IMR-90 (cell line): ENCODE data around the gene COL12A1. TPM values are rescaled to one million over a fixed set of nuclear protein-coding genes. Genes with fewer than 3 reads are reported as not detected.

Experiments
- ATAC-seq: fragments of 200-7000 bp; cut with Tn5 transposase; 2 replicates; pipeline ENCODE4 v1.9.1; 2020; ENCODE audit warnings: low read depth, mild to moderate bottlenecking, moderate library complexity
- BruUV-seq: library from RNA; stranded (reverse); fragments of 400-500 nt; replicated peaks from 2 replicates; lab custom pipeline; 2021; lab: Mats Ljungman, UMichigan
- CTCF ChIA-PET: fragments of 300-600 bp; formaldehyde crosslinking; extraction: SDS; loops from one replicate; lab custom pipeline; 2021; ENCODE audit warnings: antibody characterized with exemption; lab: Yijun Ruan, JAX
- POLR2A ChIA-PET: fragments of 300-600 bp; sonication (Branson Sonifier 250); formaldehyde crosslinking; loops from one replicate; lab custom pipeline; 2022; ENCODE audit warnings: antibody characterized with exemption; ENCODE audit not compliant: unreplicated experiment; lab: Charles Lee
- DNase-seq: peaks from one replicate; pipeline ENCODE4 v3.0.0; 2013
- H2AFZ ChIP-seq: replicated peaks from 2 replicates; pipeline ENCODE3; 2013; ENCODE audit warnings: low read length, mild to moderate bottlenecking; ENCODE audit not compliant: poor library complexity
- H2AK5ac ChIP-seq: 2 replicates; pipeline ENCODE4 v1.6.1; 2013; ENCODE audit warnings: low read depth, low read length, inconsistent platforms
- H2AK9ac ChIP-seq: replicated peaks from 2 replicates; pipeline ENCODE3; 2013; ENCODE audit warnings: mild to moderate bottlenecking, low read depth, low read length, moderate library complexity; ENCODE audit not compliant: poor library complexity
- H2BK120ac ChIP-seq: 2 replicates; pipeline ENCODE4 v1.6.1; 2013; ENCODE audit warnings: low read depth, low read length, inconsistent platforms
- H2BK15ac ChIP-seq: 3 replicates; pipeline ENCODE4 v1.6.1; 2013; ENCODE audit warnings: low read depth, low read length, inconsistent platforms
- H2BK20ac ChIP-seq: 2 replicates; pipeline ENCODE4 v1.6.1; 2013; ENCODE audit warnings: low read depth, mild to moderate bottlenecking, inconsistent platforms, low read length, moderate library complexity
- H2BK5ac ChIP-seq: 2 replicates; pipeline ENCODE4 v1.6.1; 2013; ENCODE audit warnings: mild to moderate bottlenecking, low read depth, low read length, inconsistent platforms; ENCODE audit not compliant: poor library complexity, severe bottlenecking
- H3K14ac ChIP-seq: replicated peaks from 2 replicates; pipeline ENCODE4 v1.6.1; 2013; ENCODE audit warnings: low read depth, low read length, inconsistent platforms
- H3K18ac ChIP-seq: 2 replicates; pipeline ENCODE4 v1.6.1; 2013; ENCODE audit warnings: low read depth, low read length, control low read depth
- H3K23ac ChIP-seq: 2 replicates; pipeline ENCODE4 v1.6.1; 2013; ENCODE audit warnings: low read depth, low read length, inconsistent platforms
- H3K27ac ChIP-seq: 2 replicates; pipeline ENCODE4 v1.5.1; 2013; ENCODE audit warnings: mild to moderate bottlenecking, control low read depth, low read length; ENCODE audit not compliant: insufficient read depth
- H3K27me3 ChIP-seq: 2 replicates; pipeline ENCODE4 v1.6.1; 2013; ENCODE audit warnings: low read length; ENCODE audit not compliant: control insufficient read depth, insufficient read depth
- H3K36me3 ChIP-seq: 2 replicates; pipeline ENCODE4 v1.6.1; 2013; ENCODE audit warnings: low read length, mixed read lengths; ENCODE audit not compliant: control insufficient read depth, insufficient read depth
- H3K4ac ChIP-seq: 2 replicates; pipeline ENCODE4 v1.6.1; 2013; ENCODE audit warnings: low read depth, low read length, inconsistent platforms
- H3K4me1 ChIP-seq: 2 replicates; pipeline ENCODE4 v1.6.1; 2013; ENCODE audit warnings: low read length, mixed read lengths; ENCODE audit not compliant: control insufficient read depth, insufficient read depth
- H3K4me2 ChIP-seq: 2 replicates; pipeline ENCODE4 v1.6.1; 2013; ENCODE audit warnings: low read depth, mild to moderate bottlenecking, control low read depth, low read length, moderate library complexity
- H3K4me3 ChIP-seq: 2 replicates; pipeline ENCODE4 v1.5.1; 2013; ENCODE audit warnings: low read depth, mild to moderate bottlenecking, control low read depth, low read length, moderate library complexity; ENCODE audit not compliant: insufficient read depth
- H3K56ac ChIP-seq: 2 replicates; pipeline ENCODE4 v1.6.1; 2013; ENCODE audit warnings: low read length, inconsistent platforms; ENCODE audit not compliant: insufficient read depth; ENCODE audit errors: extremely low read depth
- H3K79me1 ChIP-seq, 2 experiments: 2 replicates each; pipeline ENCODE4 v1.6.1; 2013; ENCODE audit warnings: low read length in 2 of 2, inconsistent platforms in 1 of 2, low read depth in 1 of 2
- H3K9ac ChIP-seq: 2 replicates; pipeline ENCODE4 v1.6.1; 2013; ENCODE audit warnings: low read depth, low read length, control low read depth
- H3K9me1 ChIP-seq: 2 replicates; pipeline ENCODE4 v1.6.1; 2013; ENCODE audit warnings: low read length, inconsistent platforms; ENCODE audit not compliant: insufficient read depth
- H3K9me3 ChIP-seq: 2 replicates; pipeline ENCODE4 v1.6.1; 2013; ENCODE audit warnings: low read length; ENCODE audit not compliant: control insufficient read depth, insufficient read depth
- H4K20me1 ChIP-seq: 2 replicates; pipeline ENCODE4 v1.6.1; 2013; ENCODE audit warnings: low read length, inconsistent platforms; ENCODE audit not compliant: insufficient read depth
- H4K5ac ChIP-seq: 2 replicates; pipeline ENCODE4 v1.6.1; 2013; ENCODE audit warnings: mild to moderate bottlenecking, low read depth, low read length, control low read depth
- H4K8ac ChIP-seq, 2 experiments: 2 replicates each; pipeline ENCODE4 v1.6.1; 2013; ENCODE audit warnings: low read depth in 2 of 2, low read length in 2 of 2, control low read depth in 1 of 2, inconsistent platforms in 1 of 2
- H4K91ac ChIP-seq: 2 replicates; pipeline ENCODE4 v1.6.1; 2013; ENCODE audit warnings: low read depth, low read length, inconsistent platforms; ENCODE audit not compliant: insufficient read depth
- BHLHE40 ChIP-seq: fragments of 150-350 bp; IDR thresholded peaks from 2 replicates; pipeline ENCODE4 v1.6.1; 2016; ENCODE audit warnings: mild to moderate bottlenecking, low read depth, low read length
- CEBPB ChIP-seq: IDR thresholded peaks from 2 replicates; pipeline ENCODE4 v1.6.1; 2012; ENCODE audit warnings: low read depth, low read length, improper control_type of control experiment
- CHD1 ChIP-seq: IDR thresholded peaks from 2 replicates; pipeline ENCODE4 v1.6.1; 2012; ENCODE audit warnings: low read depth, low read length, improper control_type of control experiment
- CTCF ChIP-seq: conservative IDR thresholded peaks from 2 replicates; pipeline ENCODE4 v1.5.1; 2012; ENCODE audit warnings: mild to moderate bottlenecking, low read depth, low read length, improper control_type of control experiment
- FOS ChIP-seq: fragments of 150-350 bp; IDR thresholded peaks from 2 replicates; pipeline ENCODE4 v1.6.1; 2016; ENCODE audit warnings: low read depth, low read length
- MAFK ChIP-seq: IDR thresholded peaks from 2 replicates; pipeline ENCODE4 v1.6.1; 2012; ENCODE audit warnings: low read depth, low read length, improper control_type of control experiment
- MAZ ChIP-seq: IDR thresholded peaks from 2 replicates; pipeline ENCODE4 v1.6.1; 2012; ENCODE audit warnings: low read depth, mild to moderate bottlenecking, low read length, improper control_type of control experiment, moderate library complexity, borderline replicate concordance
- MXI1 ChIP-seq: IDR thresholded peaks from 2 replicates; pipeline ENCODE4 v1.6.1; 2012; ENCODE audit warnings: low read depth, mild to moderate bottlenecking, low read length, moderate library complexity, borderline replicate concordance
- NFE2L2 ChIP-seq: fragments of 150-350 bp; IDR thresholded peaks from 2 replicates; pipeline ENCODE4 v1.6.1; 2016; ENCODE audit warnings: low read depth, mild to moderate bottlenecking, low read length
- POLR2A ChIP-seq: IDR thresholded peaks from 2 replicates; pipeline ENCODE4 v1.6.1; 2012; ENCODE audit warnings: mild to moderate bottlenecking, low read depth, low read length
- RAD21 ChIP-seq: IDR thresholded peaks from 2 replicates; pipeline ENCODE4 v1.6.1; 2012; ENCODE audit warnings: low read length, improper control_type of control experiment
- RFX5 ChIP-seq: IDR thresholded peaks from 2 replicates; pipeline ENCODE4 v1.8.0; 2012; ENCODE audit warnings: low read depth, mild to moderate bottlenecking, low read length, moderate library complexity
- SMC3 ChIP-seq: fragments of 150-350 bp; IDR thresholded peaks from 2 replicates; pipeline ENCODE4 v1.6.1; 2016; ENCODE audit warnings: low read depth, mild to moderate bottlenecking, antibody characterized with exemption, low read length, moderate library complexity
- WGBS, 2 experiments: methylation state at CpG; one replicate each; pipeline versions ENCODE4 v1.1.5 to v1.1.7; 2013; ENCODE audit warnings: missing lambda C conversion rate in 2 of 2; ENCODE audit not compliant: insufficient read length in 1 of 2; ENCODE audit errors: extremely low coverage in 2 of 2; 5-methylcytosine and 5-hydroxymethylcytosine counted together
- dilution Hi-C: fragments of 300-500 bp; cut with HindIII; formaldehyde crosslinking; loops from one replicate; pipeline ENCODE4 v1.14.3; 2018; ENCODE audit warnings: low sequenced_read_pairs; ENCODE audit not compliant: unreplicated experiment
- in situ Hi-C: fragments of 300-500 bp; cut with MboI; formaldehyde crosslinking; loops from 3 replicates; pipeline ENCODE4 v1.14.3; 2019; ENCODE audit warnings: low sequenced_read_pairs, inconsistent platforms, mixed read lengths
- intact Hi-C: fragments of 100-400 bp; cut with micrococcal nuclease; formaldehyde crosslinking; loops from 2 replicates; pipeline ENCODE4 v1.10.0; 2022
- polyA plus RNA-seq, 3 experiments: library from polyadenylated mRNA; depleted of rRNA; stranded (reverse); fragments of >200 nt; gene quantifications; 2 replicates each; pipeline ENCODE4 v1.2.3, GENCODE V29; 2012; ENCODE audit warnings: low replicate concordance in 1 of 3
- total RNA-seq: library from RNA; depleted of rRNA; stranded (reverse); fragments of >200 nt; gene quantifications from 2 replicates; pipeline ENCODE4 v1.2.3, GENCODE V29; 2012
- TF ChIP-seq, protein P1 (sequence below): fragments of 150-350 bp; IDR thresholded peaks from 2 replicates; pipeline ENCODE4 v1.6.1; 2016; ENCODE audit warnings: low read depth, mild to moderate bottlenecking, low read length, moderate library complexity, borderline replicate concordance
- TF ChIP-seq, protein P2 (sequence below): fragments of 150-350 bp; IDR thresholded peaks from 2 replicates; pipeline ENCODE4 v1.6.1; 2017; ENCODE audit warnings: mild to moderate bottlenecking, antibody characterized with exemption, low read length, low read depth

Gene COL12A1
- total and polyA plus RNA-seq, 2 of the 4 experiments (the other 2 are of a cell fraction): 350 to 452 TPM

- Histone ChIP-seq H3K27me3 (no peaks in the 10 kb centered on the region), H3K4ac (no peak overlapping the region), H3K9me1 (peaks cover 22% of the 10 kb centered on the region), H3K36me3 (peaks cover 65% of the 10 kb centered on the region), H2AFZ (no peak overlapping the region), H3K79me1 (peaks cover 29 to 73% of the 10 kb centered on the region in 2 experiments), H3K56ac (no peak overlapping the region), H2BK120ac (no peak overlapping the region), H2BK20ac (no peak overlapping the region), H2AK5ac (no peak overlapping the region), H4K8ac (no peak overlapping the region), H3K9me3 (no peaks in the 10 kb centered on the region), H2AK9ac (no peak overlapping the region), H2BK15ac (no peak overlapping the region), H3K4me1 (peaks cover 12% of the 10 kb centered on the region; the same call in 1 of the 2 replicates), H4K91ac (no peak overlapping the region), H2BK5ac (no peak overlapping the region), H3K23ac (no peak overlapping the region), H3K4me3 (no peak overlapping the region), H4K5ac (no peak overlapping the region), H3K14ac (no peak overlapping the region), H3K27ac (no peak overlapping the region), H3K18ac (no peak overlapping the region), H3K4me2 (no peak overlapping the region), H3K9ac (no peak overlapping the region), H4K20me1 (peaks cover 10% of the 10 kb centered on the region; the same call in 1 of the 2 replicates)
- no peak for TF ChIP-seq CHD1
- no peak for TF ChIP-seq NFE2L2
- no peak for TF ChIP-seq POLR2A
- no peak for TF ChIP-seq FOS
- TF ChIP-seq SMC3: no peak
- TF ChIP-seq MAFK: no peak
- no peak for TF ChIP-seq BHLHE40
- no peak for TF ChIP-seq RAD21
- TF ChIP-seq, protein P1, sequence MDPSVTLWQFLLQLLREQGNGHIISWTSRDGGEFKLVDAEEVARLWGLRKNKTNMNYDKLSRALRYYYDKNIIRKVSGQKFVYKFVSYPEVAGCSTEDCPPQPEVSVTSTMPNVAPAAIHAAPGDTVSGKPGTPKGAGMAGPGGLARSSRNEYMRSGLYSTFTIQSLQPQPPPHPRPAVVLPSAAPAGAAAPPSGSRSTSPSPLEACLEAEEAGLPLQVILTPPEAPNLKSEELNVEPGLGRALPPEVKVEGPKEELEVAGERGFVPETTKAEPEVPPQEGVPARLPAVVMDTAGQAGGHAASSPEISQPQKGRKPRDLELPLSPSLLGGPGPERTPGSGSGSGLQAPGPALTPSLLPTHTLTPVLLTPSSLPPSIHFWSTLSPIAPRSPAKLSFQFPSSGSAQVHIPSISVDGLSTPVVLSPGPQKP: no peak
- TF ChIP-seq CEBPB: no peak
- TF ChIP-seq RFX5: no peak
- TF ChIP-seq, protein P2, sequence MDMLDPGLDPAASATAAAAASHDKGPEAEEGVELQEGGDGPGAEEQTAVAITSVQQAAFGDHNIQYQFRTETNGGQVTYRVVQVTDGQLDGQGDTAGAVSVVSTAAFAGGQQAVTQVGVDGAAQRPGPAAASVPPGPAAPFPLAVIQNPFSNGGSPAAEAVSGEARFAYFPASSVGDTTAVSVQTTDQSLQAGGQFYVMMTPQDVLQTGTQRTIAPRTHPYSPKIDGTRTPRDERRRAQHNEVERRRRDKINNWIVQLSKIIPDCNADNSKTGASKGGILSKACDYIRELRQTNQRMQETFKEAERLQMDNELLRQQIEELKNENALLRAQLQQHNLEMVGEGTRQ: no peak
- TF ChIP-seq CTCF: no peak
- no peak for TF ChIP-seq MXI1
- no peak for TF ChIP-seq MAZ
- intact Hi-C loops: no loop called here
- ChIA-PET CTCF (interaction anchor here (0.5 kb wide), 1 partner anchor 27 kb away, joined by 5 read pairs; no protein-coding TSS in a partner anchor), POLR2A (no interaction called here)
- no peak for ATAC-seq
- in situ Hi-C loops: no loop called here
- no peak for DNase-seq
- dilution Hi-C loops: no loop called here
- BruUV-seq: no TSS peak
- WGBS, 2 experiments: no CpG with 5 or more reads among the region's 1 CpG
Observed at GRCh38 chr6:75145976-75146375, 59.9 kb downstream of the COL12A1 start.
